PC-3 (cell line): Measurements from ENCODE around the gene ASB16.
"Not testable (repeated sequence)": the region's sequence is repeated elsewhere in the genome, so short reads cannot be mapped to it uniquely, and the experiment has no call there.

Experiments
- EZH2 ChIP-seq: fragments of 300-600 bp; sonication (generic); IDR thresholded peaks from one replicate; pipeline ENCODE4 v1.6.1; 2017; ENCODE audit warnings: antibody characterized with exemption, mild to moderate bottlenecking, low read length; ENCODE audit not compliant: unreplicated experiment
- TF ChIP-seq, protein P1 (sequence below): fragments of 300-600 bp; sonication (generic); conservative IDR thresholded peaks from 2 replicates; pipeline ENCODE4 v1.5.1; 2017; ENCODE audit warnings: antibody characterized with exemption, low read depth, mild to moderate bottlenecking, low read length

DNA sequence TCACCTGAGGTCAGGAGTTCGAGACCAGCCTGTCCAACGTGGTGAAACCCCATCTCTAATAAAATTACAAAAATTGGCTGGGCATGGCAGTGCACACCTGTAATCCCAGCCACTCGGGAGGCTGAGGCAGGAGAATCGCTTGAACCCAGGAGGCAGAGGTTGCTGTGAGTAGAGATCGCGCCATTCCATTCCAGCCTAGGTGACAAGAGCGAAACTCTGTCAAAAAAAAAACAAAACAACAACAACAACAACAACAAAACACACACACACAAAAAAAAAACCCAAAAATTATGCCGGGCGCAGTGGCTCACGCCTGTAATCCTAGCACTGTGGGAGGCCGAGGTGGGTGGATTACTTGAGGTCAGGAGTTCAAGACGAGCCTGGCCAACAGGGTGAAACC, 39.1 kb upstream of the ASB16 start:
- TF ChIP-seq, protein P1, sequence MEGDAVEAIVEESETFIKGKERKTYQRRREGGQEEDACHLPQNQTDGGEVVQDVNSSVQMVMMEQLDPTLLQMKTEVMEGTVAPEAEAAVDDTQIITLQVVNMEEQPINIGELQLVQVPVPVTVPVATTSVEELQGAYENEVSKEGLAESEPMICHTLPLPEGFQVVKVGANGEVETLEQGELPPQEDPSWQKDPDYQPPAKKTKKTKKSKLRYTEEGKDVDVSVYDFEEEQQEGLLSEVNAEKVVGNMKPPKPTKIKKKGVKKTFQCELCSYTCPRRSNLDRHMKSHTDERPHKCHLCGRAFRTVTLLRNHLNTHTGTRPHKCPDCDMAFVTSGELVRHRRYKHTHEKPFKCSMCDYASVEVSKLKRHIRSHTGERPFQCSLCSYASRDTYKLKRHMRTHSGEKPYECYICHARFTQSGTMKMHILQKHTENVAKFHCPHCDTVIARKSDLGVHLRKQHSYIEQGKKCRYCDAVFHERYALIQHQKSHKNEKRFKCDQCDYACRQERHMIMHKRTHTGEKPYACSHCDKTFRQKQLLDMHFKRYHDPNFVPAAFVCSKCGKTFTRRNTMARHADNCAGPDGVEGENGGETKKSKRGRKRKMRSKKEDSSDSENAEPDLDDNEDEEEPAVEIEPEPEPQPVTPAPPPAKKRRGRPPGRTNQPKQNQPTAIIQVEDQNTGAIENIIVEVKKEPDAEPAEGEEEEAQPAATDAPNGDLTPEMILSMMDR: not testable (repeated sequence)
- TF ChIP-seq EZH2: not testable (repeated sequence)
